Naive B cell (primary cell): ENCODE data around the gene RNF115. TPM values are rescaled to one million over a fixed set of nuclear protein-coding genes. Genes with fewer than 3 reads are reported as not detected.
"Not testable (repeated sequence)": the region's sequence is repeated elsewhere in the genome, so short reads cannot be mapped to it uniquely, and the experiment has no call there.

ENCODE experiments used
- ATAC-seq, 2 donors: fragments of 150-1000 bp; cut with Tn5 transposase; 2 replicates each; pipeline ENCODE4 v1.10.0; 2021; ENCODE audit warnings: low read depth in 2 of 2, mild to moderate bottlenecking in 2 of 2, moderate library complexity in 2 of 2
- DNase-seq: peaks from one replicate; pipeline ENCODE4 v3.0.0; 2022
- H3K27ac Mint-ChIP-seq, 6 donors: one replicate each; pipeline ENCODE4 v1.8.0; 2020 to 2022; ENCODE audit warnings: mild to moderate bottlenecking in 6 of 6, mixed read lengths in 6 of 6, moderate library complexity in 5 of 6, inconsistent platforms in 2 of 6
- H3K27me3 Mint-ChIP-seq, 3 donors: one replicate each; pipeline ENCODE4 v1.8.0; 2021 to 2022; ENCODE audit warnings: mixed read lengths in 3 of 3, mild to moderate bottlenecking in 1 of 3
- H3K36me3 Mint-ChIP-seq, 2 donors: one replicate each; pipeline ENCODE4 v1.8.0; 2020 to 2022; ENCODE audit warnings: mixed read lengths in 2 of 2, inconsistent platforms in 1 of 2, mild to moderate bottlenecking in 1 of 2
- H3K4me1 Mint-ChIP-seq, 3 donors: one replicate each; pipeline ENCODE4 v1.8.0; 2020 to 2022; ENCODE audit warnings: mixed read lengths in 3 of 3, inconsistent platforms in 1 of 3, mild to moderate bottlenecking in 1 of 3, moderate library complexity in 1 of 3
- H3K4me3 Mint-ChIP-seq, 8 donors: one replicate each; pipeline ENCODE4 v1.8.0; 2020 to 2022; ENCODE audit warnings: mild to moderate bottlenecking in 8 of 8, mixed read lengths in 8 of 8, moderate library complexity in 8 of 8, inconsistent platforms in 2 of 8
- H3K9me3 Mint-ChIP-seq, 7 donors: one replicate each; pipeline ENCODE4 v1.8.0; 2020 to 2022; ENCODE audit warnings: mixed read lengths in 7 of 7, mild to moderate bottlenecking in 5 of 7, inconsistent platforms in 2 of 7, moderate library complexity in 1 of 7
- polyA plus RNA-seq, 6 donors: library from polyadenylated mRNA; unstranded; fragments of 300-500 nt; fragmentation: Illumina TruSeq; gene quantifications; one replicate each; pipeline ENCODE4 v1.2.3, GENCODE V29; 2021; ENCODE audit warnings: low read depth in 6 of 6

RNF115 gene
- polyA plus RNA-seq, 6 donors from 2014 or later, result 4.0 to 6.8 (median 4.6) TPM

GRCh38 chr1:145847827-145848226 is 23.9 kb upstream of the RNF115 start:
- ATAC-seq (no peak), DNase-seq (no peak)
- H3K4me3 Mint-ChIP-seq, result peak overlapping the region in 1 of 8 donors; percentile 4
- peaks cover 10 to 17% of the 10 kb centered on the region in 2 donors for H3K36me3 Mint-ChIP-seq
- H3K27ac Mint-ChIP-seq, result no peak overlapping the region
- H3K9me3 Mint-ChIP-seq, result no peaks in the 10 kb centered on the region
- no peaks in the 10 kb centered on the region for H3K27me3 Mint-ChIP-seq
- peaks cover 6 to 9% (median 8%) of the 10 kb centered on the region in 3 donors for H3K4me1 Mint-ChIP-seq

DNA sequence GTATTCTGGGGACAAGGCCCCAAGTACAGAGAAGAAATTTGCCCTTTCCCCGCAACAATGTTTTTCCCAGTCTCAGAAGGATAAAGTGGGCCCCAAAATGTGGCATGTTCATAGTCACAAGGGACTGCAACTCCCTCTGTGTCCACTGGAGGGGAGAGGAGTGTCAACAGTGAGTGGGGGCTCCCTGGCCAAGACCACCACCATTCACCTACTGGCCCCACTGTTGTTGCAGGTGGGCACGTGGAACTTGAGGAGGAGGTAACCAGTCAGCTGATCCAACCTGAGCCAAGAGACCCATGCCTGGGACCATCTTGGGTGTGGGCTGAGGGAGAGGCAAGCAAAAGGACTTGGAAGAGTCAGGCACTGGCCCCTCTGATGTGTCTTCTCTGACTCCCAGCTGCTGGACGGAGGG is 22.3 kb upstream of the RNF115 start:
- no peak overlapping the region for H3K4me3 Mint-ChIP-seq
- H3K4me1 Mint-ChIP-seq, result peaks cover 6 to 9% (median 8%) of the 10 kb centered on the region in 3 donors
- peak; percentile 26 for DNase-seq
- H3K27me3 Mint-ChIP-seq, result no peaks in the 10 kb centered on the region
- H3K9me3 Mint-ChIP-seq, result no peaks in the 10 kb centered on the region
- H3K36me3 Mint-ChIP-seq, result peaks cover 19 to 20% of the 10 kb centered on the region in 2 donors
- H3K27ac Mint-ChIP-seq, result peak overlapping the region in 2 of 6 donors; percentile 85 to 92
- ATAC-seq, result no peak

DNA sequence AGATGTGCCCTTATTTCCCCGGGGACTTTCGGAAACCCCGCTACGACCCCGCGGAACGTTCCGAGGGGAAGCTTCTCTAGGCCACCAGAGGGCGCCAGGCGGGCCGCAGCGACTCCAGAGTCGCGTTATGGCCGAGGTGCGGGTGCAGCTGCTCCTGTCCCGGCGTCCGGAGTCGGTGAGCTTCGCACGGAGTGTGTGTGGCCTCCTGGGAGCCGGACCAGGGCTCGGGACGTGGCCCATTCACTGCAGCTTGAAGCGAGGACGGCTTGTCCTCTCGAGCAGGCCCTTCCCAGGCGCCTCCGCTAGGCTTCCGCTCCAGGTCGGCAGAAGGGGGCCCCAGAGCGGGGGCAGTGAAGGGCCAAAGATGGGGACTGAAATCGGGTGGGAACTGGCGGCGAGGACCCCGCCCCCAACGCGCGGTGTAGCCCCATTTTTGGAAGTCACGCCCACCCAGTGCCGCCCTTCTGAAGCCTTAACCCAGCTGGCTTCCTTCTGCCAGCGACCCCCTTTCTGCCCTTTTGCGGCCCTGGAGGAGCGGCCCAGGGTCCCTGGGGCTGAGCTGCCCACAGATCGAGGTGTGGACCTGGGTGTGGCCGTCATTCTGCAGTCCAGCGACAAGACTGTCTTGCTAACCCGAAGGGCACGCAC is 21.7 kb upstream of the RNF115 start, which contains the start of gene NUDT17:
TSS of gene NUDT17 (plus strand) at position 117 of the 648 bp plus-strand sequence. CDS start at position 128, 11 bp downstream.
- H3K4me1 Mint-ChIP-seq, result peaks cover 6 to 9% (median 8%) of the 10 kb centered on the region in 3 donors
- DNase-seq, result peak; percentile 77
- ATAC-seq, result peak; percentile 69 to 72
- H3K27ac Mint-ChIP-seq, result peak within 1 kb of the TSS in 2 of 6 donors; percentile 85 to 92
- H3K27me3 Mint-ChIP-seq, result no peaks in the 10 kb centered on the region
- H3K9me3 Mint-ChIP-seq, result no peaks in the 10 kb centered on the region
- no peak within 1 kb of the TSS for H3K4me3 Mint-ChIP-seq
- H3K36me3 Mint-ChIP-seq, result peaks cover 15 to 19% of the 10 kb centered on the region in 2 donors

DNA sequence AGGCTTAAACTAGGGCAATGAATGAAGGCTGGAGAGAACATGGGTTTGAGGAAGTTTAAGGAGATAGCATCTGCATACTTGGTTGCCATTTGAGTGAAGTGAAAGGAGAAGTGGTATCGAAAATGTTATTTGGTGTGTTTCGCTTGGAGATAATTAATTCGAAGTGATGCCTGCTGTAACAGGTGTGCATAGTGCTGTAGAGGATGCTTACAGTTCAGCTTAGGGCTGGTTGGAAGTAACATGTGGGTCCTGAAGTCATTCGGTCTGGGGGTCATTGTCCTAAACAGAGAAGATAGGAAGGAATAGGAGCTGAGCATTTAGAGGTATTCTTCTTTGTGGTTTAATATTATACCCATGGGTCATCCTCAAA is 21.2 kb upstream of the RNF115 start:
- Mint-ChIP-seq H3K36me3 (peaks cover 13 to 16% of the 10 kb centered on the region in 2 donors), H3K9me3 (no peaks in the 10 kb centered on the region), H3K27me3 (no peaks in the 10 kb centered on the region), H3K4me1 (peaks cover 6 to 9% (median 8%) of the 10 kb centered on the region in 3 donors), H3K27ac (no peak overlapping the region), H3K4me3 (no peak overlapping the region)
- ATAC-seq (peak; percentile 92 to 93), DNase-seq (peak; percentile 81)

DNA sequence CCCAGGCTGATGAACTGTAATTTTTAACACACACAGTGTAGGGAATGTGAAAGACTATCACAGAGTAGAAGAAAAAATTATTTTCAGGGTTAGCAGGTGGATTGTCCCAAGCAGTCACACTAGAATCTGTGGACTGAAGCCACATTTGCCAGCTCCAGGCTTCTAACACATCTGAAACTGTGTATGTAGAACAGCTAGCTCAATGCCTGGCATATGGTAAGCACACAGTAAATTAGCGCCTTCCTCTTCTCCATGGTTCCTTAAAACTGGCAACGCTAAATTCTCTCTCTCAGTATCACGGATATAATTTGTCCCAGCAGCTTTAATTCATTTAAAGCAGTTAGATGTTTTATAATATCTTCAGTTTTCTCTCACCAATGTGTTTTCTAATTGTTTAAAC is 19.1 kb upstream of the RNF115 start:
- H3K9me3 Mint-ChIP-seq, result no peaks in the 10 kb centered on the region
- no peak overlapping the region for H3K4me3 Mint-ChIP-seq
- no peak overlapping the region for H3K27ac Mint-ChIP-seq

DNA sequence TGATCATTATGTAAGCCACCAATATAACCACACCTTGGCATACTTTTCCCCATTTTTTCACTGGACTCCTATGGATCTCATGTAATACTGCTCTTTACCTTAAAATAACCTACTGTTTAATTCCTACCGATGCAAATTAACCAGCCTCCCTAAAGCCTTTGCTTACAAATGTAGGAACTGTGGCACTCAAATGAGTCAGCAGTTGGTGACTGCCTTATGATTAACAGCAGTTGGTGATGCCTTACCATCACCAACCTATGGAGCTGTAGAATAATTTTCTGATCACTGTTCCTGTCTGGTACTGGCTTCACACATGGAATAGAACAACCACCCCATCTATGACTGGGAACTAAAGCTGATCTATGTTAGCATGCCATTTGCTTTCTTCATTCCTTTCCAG is 13.8 kb upstream of the RNF115 start:
- H3K4me1 Mint-ChIP-seq, result no peaks in the 10 kb centered on the region
- H3K27ac Mint-ChIP-seq, result no peak overlapping the region
- ATAC-seq, result no peak
- no peaks in the 10 kb centered on the region for H3K9me3 Mint-ChIP-seq
- H3K27me3 Mint-ChIP-seq, result no peaks in the 10 kb centered on the region
- DNase-seq, result no peak
- no peak overlapping the region for H3K4me3 Mint-ChIP-seq
- H3K36me3 Mint-ChIP-seq, result peaks cover 16 to 22% of the 10 kb centered on the region in 2 donors

More for the DNA sequence above, 19.1 kb upstream of the RNF115 start:
- ATAC-seq (no peak), DNase-seq (no peak)
- H3K4me1 Mint-ChIP-seq, result peaks cover 6 to 9% (median 8%) of the 10 kb centered on the region in 3 donors
- no peaks in the 10 kb centered on the region for H3K27me3 Mint-ChIP-seq
- peaks cover 14 to 16% of the 10 kb centered on the region in 2 donors for H3K36me3 Mint-ChIP-seq

DNA sequence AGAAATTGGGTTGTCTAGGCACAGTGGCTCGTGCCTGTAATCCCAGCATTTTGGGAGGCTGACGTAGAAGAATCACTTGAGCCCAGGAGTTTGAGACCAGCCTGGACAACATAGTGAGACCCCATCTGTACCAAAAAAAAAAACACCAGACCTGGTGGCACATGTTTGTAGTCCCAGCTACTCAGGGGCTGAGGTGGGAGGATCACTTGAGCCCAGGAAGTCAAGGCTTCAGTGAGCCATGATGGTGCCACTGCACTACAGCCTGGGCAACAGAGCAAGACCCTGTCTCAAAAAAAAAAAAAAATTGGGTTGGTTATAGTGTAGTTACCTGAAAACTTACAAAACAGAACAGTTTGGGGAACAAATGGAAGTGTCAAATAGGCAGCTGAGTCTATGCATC is 6.9 kb upstream of the RNF115 start:
- peaks cover 49 to 50% of the 10 kb centered on the region in 2 donors for H3K36me3 Mint-ChIP-seq
- H3K4me1 Mint-ChIP-seq, result peaks cover 10 to 17% (median 13%) of the 10 kb centered on the region in 3 donors
- DNase-seq, H3K4me3 Mint-ChIP-seq, ATAC-seq, H3K27me3 Mint-ChIP-seq, H3K9me3 Mint-ChIP-seq: not testable (repeated sequence)
- H3K27ac Mint-ChIP-seq, result peak overlapping the region in 1 of 6 donors; percentile 49

DNA sequence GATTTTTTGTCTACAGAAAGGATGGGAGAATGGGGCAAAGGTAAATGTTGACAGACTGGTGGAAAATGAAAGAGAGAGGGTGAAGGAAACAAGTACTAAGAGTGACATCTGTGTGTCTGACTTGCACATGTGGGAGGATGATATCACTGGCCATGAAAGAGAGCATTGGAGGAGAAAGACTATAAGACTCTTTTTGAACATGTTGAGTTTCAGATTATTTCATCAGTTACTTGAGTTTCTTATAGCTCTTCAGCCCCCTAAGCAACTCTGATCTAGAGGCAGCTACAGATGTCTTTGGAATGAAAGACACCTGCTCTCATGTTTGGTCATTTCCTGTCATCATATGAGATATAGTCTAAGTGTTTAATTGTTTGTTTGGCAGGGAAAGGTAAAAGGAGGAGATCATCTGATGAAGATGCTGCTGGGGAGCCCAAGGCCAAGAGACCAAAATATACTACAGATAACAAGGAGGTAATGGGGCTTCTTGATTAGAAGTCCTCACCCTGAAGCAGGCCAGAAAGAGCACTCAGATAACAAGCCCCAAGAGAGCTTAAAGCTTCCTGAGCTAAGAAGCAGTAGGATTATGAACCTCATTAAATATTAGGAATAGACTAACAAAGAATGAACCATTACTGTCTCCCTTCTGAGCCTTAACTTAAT is 4.6 kb upstream of the RNF115 start:
- peaks cover 10 to 33% (median 23%) of the 10 kb centered on the region in 3 donors for H3K4me1 Mint-ChIP-seq
- H3K4me3 Mint-ChIP-seq, result peak overlapping the region in 2 of 8 donors; percentile 5 to 42
- H3K9me3 Mint-ChIP-seq, result no peaks in the 10 kb centered on the region
- H3K27me3 Mint-ChIP-seq, result no peaks in the 10 kb centered on the region
- DNase-seq, result no peak
- H3K27ac Mint-ChIP-seq, result peak overlapping the region in 2 of 6 donors; percentile 4 to 35
- no peak for ATAC-seq
- peaks cover 49 to 50% of the 10 kb centered on the region in 2 donors for H3K36me3 Mint-ChIP-seq

DNA sequence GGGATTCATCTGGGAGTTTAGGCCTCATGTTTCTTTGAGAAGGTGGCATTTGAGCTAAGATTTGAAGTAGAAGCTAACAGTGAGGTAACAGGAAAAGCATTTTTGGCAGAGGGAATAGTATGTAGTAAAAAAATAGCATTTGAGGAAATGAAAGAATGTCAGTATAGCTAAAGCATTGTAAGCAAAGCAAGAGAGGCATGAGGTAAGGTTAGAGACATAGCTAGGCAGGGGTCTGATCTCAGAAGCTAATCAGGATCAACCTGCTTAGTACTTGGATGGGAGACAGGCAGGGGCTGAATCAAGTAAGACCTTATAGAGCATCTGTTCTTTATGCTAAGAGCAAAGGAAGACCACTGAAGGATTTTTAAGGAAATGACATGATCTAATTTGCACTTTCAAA is 4.1 kb upstream of the RNF115 start:
- H3K27me3 Mint-ChIP-seq, result no peaks in the 10 kb centered on the region
- peaks cover 10 to 33% (median 27%) of the 10 kb centered on the region in 3 donors for H3K4me1 Mint-ChIP-seq
- no peaks in the 10 kb centered on the region for H3K9me3 Mint-ChIP-seq
- no peak for DNase-seq
- ATAC-seq, result no peak
- H3K27ac Mint-ChIP-seq, result peak overlapping the region in 2 of 6 donors; percentile 4 to 23
- peaks cover 45 to 49% of the 10 kb centered on the region in 2 donors for H3K36me3 Mint-ChIP-seq
- peak overlapping the region in 2 of 8 donors; percentile 5 to 42 for H3K4me3 Mint-ChIP-seq

GRCh38 chr1:145826030-145826429 is 2.1 kb upstream of the RNF115 start:
- H3K9me3 Mint-ChIP-seq, result no peaks in the 10 kb centered on the region
- DNase-seq (no peak), ATAC-seq (no peak)
- peak overlapping the region in 2 of 6 donors; percentile 6 to 94 for H3K27ac Mint-ChIP-seq
- H3K4me3 Mint-ChIP-seq, result peak overlapping the region in 7 of 8 donors; percentile 19 to 99 (median 58)
- H3K36me3 Mint-ChIP-seq, result peaks cover 30 to 38% of the 10 kb centered on the region in 2 donors
- peaks cover 10 to 29% (median 27%) of the 10 kb centered on the region in 3 donors for H3K4me1 Mint-ChIP-seq
- no peaks in the 10 kb centered on the region for H3K27me3 Mint-ChIP-seq

DNA sequence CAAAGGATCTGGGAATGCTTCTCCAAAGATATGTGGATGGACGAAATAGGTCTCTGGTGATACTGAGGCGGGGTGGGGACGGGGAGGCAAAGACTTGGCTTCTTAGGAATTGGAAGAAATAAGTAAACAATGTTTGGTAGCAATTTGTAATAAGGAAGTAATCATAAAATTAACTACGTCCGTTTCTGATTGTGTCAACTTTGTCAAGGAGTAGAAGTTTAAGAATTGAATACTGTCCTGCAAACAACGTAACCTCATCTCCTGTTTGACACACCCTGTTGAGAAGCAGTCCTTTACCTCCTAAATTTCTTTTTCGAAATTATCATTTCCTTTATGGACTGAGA is 576 bp upstream of the RNF115 start:
- Mint-ChIP-seq H3K9me3 (no peaks in the 10 kb centered on the region), H3K4me3 (peak overlapping the region; percentile 98 to 100 (median 98)), H3K4me1 (peaks cover 10 to 27% (median 27%) of the 10 kb centered on the region in 3 donors), H3K27me3 (no peaks in the 10 kb centered on the region), H3K36me3 (peaks cover 20 to 30% of the 10 kb centered on the region in 2 donors), H3K27ac (peak overlapping the region; percentile 88 to 99 (median 96))
- DNase-seq (no peak), ATAC-seq (no peak)

DNA sequence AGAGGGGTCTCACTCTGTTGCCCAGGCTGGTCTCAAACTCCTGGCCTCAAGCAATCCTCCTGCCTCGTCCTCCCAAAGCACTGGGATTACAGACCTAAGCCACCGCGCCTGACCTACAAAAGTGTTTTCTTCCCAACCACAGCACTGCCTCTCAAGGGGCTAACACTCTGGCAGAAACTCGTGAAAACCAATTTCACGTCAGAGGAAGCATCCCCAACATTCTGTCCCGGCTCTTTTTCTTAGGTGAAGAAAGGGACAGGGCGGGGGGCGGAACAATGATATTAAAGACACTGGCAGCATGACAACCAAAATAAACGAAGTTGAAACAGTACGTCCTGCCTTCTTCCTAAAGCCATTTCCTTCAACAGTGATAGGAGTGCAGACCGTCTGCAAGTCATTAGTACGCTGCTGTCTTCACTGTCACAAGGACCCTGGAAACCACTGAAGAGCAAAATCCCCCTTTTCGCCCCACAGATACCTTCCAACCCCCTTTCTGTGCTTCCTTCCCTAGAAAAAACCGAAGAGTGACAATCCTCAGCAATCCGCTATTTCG is 1.0 kb downstream of the RNF115 start:
- Mint-ChIP-seq H3K4me3 (peak overlapping the region in 5 of 8 donors; percentile 25 to 99 (median 37)), H3K4me1 (peaks cover 2 to 25% (median 21%) of the 10 kb centered on the region in 3 donors), H3K36me3 (peaks cover 4 to 15% of the 10 kb centered on the region in 2 donors), H3K27ac (peak overlapping the region in 1 of 6 donors; percentile 94)
- ATAC-seq, H3K9me3 Mint-ChIP-seq, DNase-seq, H3K27me3 Mint-ChIP-seq: not testable (repeated sequence)

- not testable (repeated sequence) for H3K36me3 Mint-ChIP-seq, H3K27ac Mint-ChIP-seq, ATAC-seq, DNase-seq, H3K27me3 Mint-ChIP-seq, H3K9me3 Mint-ChIP-seq, H3K4me3 Mint-ChIP-seq, H3K4me1 Mint-ChIP-seq
Observed at GRCh38 chr1:145818095-145818494, 5.8 kb downstream of the RNF115 start.
